Medulla oblongata (tissue), 1 donor: ENCODE data around the gene PRPF40B.
"Not testable (repeated sequence)": the region's sequence is repeated elsewhere in the genome, so short reads cannot be mapped to it uniquely, and the experiment has no call there.

Experiments
- DNase-seq: peaks from one replicate; pipeline ENCODE4 v3.0.0-alpha.2; 2015; ENCODE audit errors: extremely low spot score

Gene PRPF40B

DNA sequence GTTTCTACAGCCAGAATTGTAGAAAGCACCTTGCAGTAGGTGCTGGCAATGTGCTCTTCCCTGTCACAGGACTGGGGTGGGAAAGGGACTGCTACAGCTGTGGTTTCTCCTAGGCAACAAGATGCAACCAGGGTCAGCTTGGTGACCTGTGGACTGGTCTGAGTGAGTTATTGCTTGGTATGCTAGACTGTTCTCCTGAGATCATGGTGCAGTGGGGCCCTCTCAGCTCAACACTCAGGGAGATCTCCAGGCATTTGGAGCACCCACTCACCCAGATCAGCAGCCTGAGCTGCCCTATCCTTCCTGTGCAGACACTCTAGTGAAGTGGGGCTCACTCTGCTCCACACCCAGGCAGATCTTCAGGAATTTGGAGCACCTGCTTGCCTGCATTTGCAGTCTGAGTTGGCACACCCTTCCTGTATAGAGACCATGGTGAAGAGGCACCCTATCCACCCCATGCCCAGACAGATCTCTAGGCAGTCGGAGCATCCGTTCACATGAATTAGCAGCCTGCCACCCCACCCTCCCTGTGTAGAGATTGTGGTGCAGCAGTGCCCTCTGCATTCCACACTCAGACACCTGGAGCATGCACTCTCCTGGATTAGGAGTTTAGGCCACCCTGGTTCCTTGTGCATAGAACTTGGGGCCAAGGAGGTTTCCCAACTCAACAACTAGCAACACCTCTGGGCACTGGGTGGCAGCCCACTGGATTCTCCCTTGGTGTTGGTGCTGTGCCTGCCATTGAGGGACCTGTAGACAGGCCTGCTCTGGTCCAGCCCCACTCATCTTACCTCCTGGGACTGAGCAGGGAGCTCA is 14.1 kb upstream of the PRPF40B start:
- DNase-seq = no peak

GRCh38 chr12:49609875-49610154 is 13.5 kb upstream of the PRPF40B start:
- no peak for DNase-seq

GRCh38 chr12:49610785-49611184 is 12.6 kb upstream of the PRPF40B start:
- not testable (repeated sequence) for DNase-seq

DNA sequence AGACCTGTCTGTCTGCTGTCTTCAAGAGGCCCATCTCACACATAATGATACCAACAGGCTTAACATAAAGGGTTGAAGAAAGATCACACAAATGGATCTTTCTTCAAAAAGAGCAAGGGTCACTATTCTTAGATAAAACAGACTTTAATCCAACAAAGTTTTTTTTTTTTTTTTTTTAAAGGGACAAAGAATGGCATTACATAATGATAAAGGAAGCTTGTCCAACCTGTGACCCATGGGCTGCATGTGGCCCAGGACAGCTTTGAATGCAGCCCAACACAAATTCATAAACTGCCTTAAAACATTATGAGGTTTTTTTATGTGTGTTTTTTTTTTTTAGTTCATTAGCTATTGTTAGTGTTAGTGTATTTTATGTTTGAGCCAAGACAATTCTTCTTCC is 11.2 kb upstream of the PRPF40B start:
- no peak for DNase-seq

DNA sequence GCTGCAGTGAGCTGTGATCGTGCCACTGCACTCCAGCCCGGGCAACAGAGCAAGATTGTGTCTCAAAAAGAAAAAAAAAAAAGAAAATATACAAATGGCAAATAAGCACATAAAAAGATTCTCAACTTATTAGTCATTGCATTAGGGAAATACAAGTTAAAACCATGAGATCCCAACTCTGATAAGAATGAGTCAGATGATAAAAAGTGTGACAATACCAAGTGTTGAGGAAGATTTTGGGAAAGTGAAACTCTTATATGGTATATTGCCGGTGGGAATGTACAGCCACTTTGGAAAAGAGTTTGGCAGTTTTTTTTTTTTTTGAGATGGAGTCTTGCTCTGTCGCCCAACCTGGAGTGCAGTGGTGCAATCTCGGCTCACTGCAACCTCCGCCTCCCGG is 7.6 kb upstream of the PRPF40B start:
- DNase-seq = no peak

DNA sequence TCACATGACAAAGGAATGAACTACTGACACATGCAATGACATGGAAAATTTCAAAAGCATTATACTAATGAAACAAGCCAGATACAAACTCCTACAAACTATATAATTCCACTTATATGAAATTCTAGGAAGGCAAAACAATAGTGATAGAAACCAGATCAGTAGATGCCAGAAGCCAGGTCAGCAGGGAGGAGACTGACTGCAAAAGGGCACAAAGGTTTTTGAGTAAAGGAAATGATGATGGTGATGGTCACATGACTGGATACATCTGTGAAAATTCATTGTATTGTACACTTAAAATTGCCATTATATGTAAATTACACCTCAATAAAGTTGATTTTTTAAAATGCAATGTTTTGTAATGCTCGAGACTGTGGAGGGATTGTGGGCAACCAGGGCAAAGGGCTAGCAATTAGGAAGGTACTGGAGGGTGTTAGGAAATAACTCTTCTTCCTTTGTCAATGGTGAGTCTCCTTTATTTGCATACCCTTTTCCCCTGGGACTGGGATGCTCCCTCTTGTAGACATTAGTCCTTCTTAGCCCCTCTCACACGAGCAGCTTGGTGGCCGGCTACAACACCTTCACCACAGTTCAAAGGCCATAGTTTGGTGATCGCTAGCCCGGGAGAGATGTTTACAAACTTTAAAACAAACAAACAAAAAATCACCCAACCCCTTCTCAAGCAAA is 6.7 kb upstream of the PRPF40B start:
- no peak for DNase-seq

GRCh38 chr12:49618576-49618975 is 4.8 kb upstream of the PRPF40B start:
- no peak for DNase-seq

DNA sequence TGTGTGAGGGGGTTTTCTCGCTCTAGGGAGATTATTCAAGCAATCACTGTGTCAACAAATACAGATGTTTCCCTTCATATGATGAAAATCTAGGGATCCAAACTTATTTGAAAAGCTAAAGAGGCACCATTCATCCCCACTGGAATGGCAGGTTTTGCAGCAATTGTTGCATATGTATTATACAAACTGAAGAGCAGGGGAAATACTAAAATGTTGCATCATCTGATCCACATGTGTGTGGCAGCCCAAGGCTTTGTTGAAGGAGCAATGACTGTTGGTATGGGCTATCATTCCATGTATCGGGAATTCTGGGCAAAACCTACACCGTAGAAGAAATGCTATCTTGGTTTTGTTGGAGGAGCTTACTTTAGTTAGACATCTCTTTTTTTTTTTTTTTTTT is 4.1 kb upstream of the PRPF40B start:
- no peak for DNase-seq

- DNase-seq = no peak
Observed at GRCh38 chr12:49621651-49622500, 1.5 kb upstream of the PRPF40B start.

DNA sequence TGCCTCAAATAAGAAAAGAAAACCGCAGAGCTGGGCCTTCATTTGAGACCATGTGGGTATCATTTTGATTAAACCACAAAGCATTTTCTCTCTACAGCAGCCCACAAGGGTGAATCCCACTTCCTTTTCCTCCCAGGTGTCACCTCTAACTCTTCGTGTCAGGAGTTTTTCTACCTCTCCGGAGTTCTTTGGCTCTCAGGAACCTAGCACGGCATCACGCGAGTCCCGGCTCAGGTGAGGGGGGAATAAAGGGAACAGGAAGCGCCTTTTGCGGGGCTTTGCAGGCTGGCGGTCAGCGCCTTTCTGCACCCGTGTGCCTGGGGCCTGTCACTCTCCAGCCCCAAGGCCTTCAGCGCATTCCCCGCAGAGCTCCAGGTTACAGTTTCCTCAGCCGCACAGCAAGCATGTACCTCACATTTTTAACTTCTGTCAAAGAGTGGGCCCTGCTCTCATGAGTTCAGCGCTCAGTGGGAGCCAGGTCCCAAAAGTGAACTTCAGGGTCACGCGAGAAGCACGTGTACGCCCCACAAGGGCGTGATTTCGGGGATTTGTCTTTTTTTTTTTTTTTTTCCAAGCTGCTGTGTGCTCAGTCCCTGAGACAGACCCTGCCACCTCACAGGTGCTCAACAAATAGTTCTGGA is 740 bp upstream of the PRPF40B start:
- DNase-seq = peak; percentile 33

DNA sequence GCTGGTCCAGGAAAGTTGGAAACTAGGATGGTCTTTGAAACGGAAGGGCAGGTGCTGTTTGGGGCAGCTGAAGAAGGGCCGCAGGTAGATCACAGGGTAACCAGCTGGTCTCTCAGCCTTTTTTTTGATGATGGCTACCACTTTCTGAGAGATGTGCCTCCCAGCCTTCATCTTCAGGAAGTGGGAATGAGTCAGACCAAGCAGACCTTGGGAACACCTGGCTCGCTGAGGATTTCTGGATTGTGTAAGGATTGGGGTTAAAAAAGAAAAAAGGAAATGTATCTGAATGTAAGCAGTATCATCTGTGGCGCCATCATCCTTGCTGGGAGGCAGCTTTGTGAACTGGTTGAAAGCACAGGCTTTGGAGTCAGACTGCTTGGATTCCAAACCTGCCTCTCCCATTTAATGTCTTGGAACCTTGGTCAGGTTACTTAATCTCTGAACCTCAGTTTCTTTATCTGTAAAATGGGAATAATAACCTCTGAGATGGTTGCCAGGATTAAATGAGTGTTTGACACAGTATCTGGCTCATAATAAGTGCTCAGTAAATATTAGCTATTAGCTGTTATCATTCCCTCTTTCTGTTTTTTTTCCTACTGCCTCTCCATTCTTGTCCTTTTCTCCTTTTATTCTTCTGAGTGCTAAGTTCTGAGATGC is 1.7 kb downstream of the PRPF40B start:
- no peak for DNase-seq

GRCh38 chr12:49626169-49626835 is 2.9 kb downstream of the PRPF40B start:
- peak; percentile 2 for DNase-seq

DNA sequence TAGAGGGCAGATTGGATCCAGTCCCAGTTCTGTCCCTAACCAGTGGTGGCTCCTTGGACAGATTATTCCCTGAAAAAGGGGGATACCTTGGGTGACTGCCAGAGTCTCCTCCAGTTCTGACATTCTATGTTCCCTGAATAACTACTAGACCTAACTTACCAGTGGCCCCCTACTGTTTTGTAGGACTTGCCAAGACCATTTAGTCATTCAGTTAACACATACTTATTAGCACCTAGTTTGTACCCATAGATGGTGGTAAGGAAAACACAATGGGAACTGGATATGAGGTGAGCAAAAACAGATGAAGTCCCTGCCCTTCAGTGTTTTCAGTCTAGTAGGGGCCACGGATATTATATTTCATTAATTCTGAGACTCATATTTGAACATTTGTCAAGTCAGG is 3.5 kb downstream of the PRPF40B start:
- no peak for DNase-seq

DNA sequence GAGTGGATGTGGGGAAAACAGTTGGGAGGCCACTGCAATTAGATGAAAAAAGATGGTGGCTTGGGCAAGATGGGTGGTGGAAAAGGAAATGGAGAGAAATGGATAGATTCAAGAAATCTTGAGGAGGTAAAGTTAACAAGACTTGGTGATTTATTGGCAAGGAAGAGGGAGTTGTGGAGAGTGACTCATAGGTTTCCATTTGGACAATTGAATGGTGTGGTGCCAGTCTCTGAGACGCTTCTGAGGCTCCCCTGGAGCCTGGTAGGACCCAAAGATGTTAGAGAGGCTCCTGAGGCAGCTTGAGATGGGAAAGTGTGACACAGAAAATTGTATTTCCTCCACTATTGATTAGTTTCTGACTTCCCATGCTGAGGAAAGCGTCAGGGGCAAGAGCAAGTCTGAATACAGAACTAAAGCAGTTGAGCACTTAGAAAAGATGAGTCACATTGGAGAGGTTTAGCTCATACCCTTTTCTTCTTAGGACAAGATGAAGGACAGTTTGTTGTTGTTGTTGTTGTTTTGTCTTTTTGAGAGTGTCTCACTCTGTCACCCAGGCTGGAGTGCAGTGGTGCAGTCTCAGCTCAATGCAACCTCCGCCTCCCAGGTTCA is 4.5 kb downstream of the PRPF40B start:
- DNase-seq = no peak

GRCh38 chr12:49631336-49631907 is 8.1 kb downstream of the PRPF40B start:
- no peak for DNase-seq

- no peak for DNase-seq
Observed at GRCh38 chr12:49632401-49632800, 9.0 kb downstream of the PRPF40B start.

DNA sequence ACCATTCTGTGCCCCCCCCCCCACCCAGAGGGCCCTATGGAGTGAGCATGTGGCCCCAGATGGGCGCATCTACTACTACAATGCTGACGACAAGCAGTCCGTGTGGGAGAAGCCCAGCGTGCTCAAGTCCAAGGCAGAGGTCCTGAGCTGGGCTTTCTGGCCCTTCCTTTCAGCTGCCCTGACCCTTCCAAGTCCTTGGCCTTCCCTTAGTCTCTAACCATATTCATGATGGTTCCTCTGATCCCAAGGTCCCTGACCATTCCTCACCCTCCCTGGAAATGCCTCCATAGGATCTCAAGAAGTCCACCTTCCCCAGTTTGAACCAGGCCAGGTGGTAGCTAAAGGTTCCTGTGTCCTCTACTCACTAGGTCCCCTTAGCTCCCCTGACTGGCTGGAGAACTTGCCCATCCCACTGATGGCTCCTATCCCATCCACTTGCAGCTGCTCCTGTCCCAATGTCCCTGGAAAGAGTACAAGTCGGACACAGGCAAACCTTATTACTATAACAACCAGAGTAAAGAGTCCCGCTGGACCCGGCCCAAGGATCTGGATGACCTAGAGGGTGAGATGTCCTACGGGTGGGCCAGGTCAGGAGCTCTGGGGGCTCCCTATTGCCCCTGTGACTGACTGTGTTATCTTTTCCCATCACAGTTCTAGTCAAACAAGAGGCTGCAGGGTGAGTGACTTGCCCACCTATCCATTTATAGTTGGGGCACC is 9.8 kb downstream of the PRPF40B start:
- no peak for DNase-seq

DNA sequence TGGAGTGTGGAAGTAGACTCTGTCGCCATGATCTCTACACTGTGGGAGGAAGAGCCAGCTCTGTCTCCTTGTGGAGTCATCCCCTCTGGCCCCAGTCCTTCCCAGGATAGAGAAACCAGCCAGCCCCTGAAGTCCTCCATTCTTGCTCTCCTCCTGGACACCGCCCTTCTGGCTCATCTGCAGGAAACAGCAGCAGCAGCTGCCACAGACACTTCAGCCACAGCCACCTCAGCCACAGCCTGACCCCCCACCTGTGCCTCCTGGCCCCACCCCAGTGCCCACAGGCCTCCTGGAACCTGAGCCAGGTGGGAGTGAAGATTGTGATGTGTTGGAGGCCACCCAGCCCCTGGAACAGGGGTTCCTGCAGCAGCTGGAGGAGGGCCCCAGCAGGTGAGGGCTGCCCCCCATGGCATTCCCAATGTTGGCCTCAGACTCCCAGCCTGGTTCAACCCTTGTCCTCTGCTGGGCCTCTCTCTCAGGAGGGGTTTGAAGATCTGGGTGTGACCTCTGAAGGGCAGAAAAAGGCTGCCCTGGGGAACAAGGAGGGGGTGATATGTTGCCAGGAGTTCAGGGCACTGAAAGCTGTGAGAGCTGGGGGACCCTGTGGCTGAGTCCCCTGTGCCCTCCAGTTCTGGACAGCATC is 10.5 kb downstream of the PRPF40B start:
- DNase-seq = no peak

DNA sequence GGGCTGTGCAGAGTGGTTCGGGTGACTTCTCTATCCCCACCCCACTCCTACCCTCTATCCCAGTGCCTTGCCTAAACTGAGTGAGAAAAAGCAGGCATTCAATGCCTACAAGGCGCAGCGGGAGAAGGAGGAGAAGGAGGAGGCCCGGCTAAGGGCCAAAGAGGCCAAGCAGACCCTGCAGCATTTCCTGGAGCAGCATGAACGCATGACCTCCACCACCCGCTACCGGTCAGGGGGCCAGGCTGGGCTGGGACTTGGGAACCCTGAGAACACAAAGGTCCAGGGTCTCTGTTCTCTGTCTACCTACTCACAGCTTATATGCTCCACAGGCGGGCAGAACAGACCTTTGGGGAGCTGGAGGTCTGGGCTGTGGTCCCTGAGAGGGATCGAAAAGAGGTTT is 11.7 kb downstream of the PRPF40B start:
- no peak for DNase-seq
